ENCODE measurements around the gene SNAP29.

Gene SNAP29

GRCh38 chr22:20875296-20875695 is 16.5 kb downstream of the SNAP29 start:
- in situ Hi-C loops (cut with HindIII; ENCODE audit: low sequenced_read_pairs), result no loop called here
- no peak for TF ChIP-seq CTCF (IDR thresholded peaks at IDR 0.05; ENCODE audit: low read depth, low read length, missing control alignments)
- no peak for DNase-seq (ENCODE audit: low read depth)
- H3K4me3 ChIP-seq (ENCODE audit: low read depth, low read length), result no peak overlapping the region

DNA sequence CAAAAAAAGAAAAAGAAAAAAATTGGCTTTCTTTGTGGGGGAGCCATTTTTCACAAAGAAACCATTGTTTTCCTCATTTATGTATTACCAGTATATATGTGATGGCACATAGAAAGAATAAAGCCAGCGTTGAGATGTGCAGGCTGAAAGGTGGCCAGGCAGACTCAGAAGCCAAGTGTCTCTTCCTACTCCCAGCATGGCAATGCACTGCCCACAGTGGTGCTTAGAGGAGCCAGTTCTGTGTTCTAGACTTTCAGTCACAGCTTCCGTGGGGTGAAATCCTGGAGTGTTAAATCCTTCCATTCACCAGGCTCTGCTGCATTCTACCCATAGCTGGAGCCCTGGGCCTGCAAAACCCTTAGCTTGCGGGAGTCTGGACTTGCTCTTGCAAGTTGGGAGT is 18.9 kb downstream of the SNAP29 start:
- H3K4me3 ChIP-seq (ENCODE audit: low read depth, low read length), result no peak overlapping the region
- TF ChIP-seq CTCF (IDR thresholded peaks at IDR 0.05; ENCODE audit: low read depth, low read length, missing control alignments), result no peak
- in situ Hi-C loops (cut with HindIII; ENCODE audit: low sequenced_read_pairs), result no loop called here
- no peak for DNase-seq (ENCODE audit: low read depth)

DNA sequence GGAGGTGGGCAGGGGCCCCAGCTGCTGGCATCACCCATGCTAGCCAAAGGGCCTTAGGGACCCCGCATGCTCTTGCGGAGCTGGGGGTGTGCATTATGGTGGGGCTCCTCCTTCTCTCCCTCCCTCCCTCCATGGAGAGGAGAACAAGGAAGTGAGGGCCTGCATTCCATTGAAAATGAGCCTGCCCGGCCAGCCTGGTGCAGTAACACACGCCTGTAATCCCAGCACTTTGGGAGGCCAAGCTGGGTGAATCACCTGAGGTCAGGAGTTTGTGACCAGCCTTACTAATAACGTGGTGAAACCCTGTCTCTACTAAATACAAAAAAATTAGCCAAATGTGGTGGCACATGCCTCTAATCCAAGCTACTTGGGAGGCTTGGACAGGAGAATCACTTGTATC is 22.4 kb downstream of the SNAP29 start:
- no peak overlapping the region for H3K4me3 ChIP-seq (ENCODE audit: low read depth, low read length)
- TF ChIP-seq CTCF (IDR thresholded peaks at IDR 0.05; ENCODE audit: low read depth, low read length, missing control alignments), result no peak
- in situ Hi-C loops (cut with HindIII; ENCODE audit: low sequenced_read_pairs), result loop anchor here (10.0 kb wide), 1 partner anchor 104 kb away; the partner anchor contains the start of gene LZTR1
- DNase-seq (ENCODE audit: low read depth), result no peak

- no peak for DNase-seq (ENCODE audit: low read depth)
- in situ Hi-C loops (cut with HindIII; ENCODE audit: low sequenced_read_pairs), result loop anchor here (10.0 kb wide), 1 partner anchor 103 kb away; the partner anchor contains the start of gene LZTR1
- no peak overlapping the region for H3K4me3 ChIP-seq (ENCODE audit: low read depth, low read length)
- no peak for TF ChIP-seq CTCF (IDR thresholded peaks at IDR 0.05; ENCODE audit: low read depth, low read length, missing control alignments)
Observed at GRCh38 chr22:20881869-20882815, 23.3 kb downstream of the SNAP29 start.

DNA sequence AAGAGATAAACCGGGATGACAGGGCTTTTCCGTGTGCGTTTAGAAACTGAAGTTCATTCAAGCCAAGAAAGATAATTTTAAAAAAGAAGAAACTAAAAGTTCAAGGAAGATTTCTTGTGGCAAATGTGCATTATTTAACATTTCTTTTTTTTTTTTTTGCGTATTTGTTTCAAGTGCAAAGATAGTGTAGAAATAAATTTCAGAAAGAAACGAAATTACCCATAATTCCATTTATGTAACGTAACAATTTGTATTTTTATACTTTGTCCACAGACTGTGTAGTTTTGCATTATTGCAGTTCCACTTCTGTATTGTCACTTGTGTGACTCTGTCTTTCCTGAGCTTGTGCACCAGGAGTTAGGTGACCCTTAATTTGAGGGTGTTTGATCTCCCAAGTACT is 24.0 kb downstream of the SNAP29 start:
- in situ Hi-C loops (cut with HindIII; ENCODE audit: low sequenced_read_pairs), result loop anchor here (10.0 kb wide), 1 partner anchor 102 kb away; the partner anchor contains the start of gene LZTR1
- no peak overlapping the region for H3K4me3 ChIP-seq (ENCODE audit: low read depth, low read length)

GRCh38 chr22:20884454-20884853 is 25.6 kb downstream of the SNAP29 start:
- in situ Hi-C loops (cut with HindIII; ENCODE audit: low sequenced_read_pairs), result loop anchor here (10.0 kb wide), 1 partner anchor 100 kb away; the partner anchor contains the start of gene LZTR1
- no peak for DNase-seq (ENCODE audit: low read depth)
- no peak overlapping the region for H3K4me3 ChIP-seq (ENCODE audit: low read depth, low read length)
- TF ChIP-seq CTCF (IDR thresholded peaks at IDR 0.05; ENCODE audit: low read depth, low read length, missing control alignments), result no peak

More for the DNA sequence above, 24.0 kb downstream of the SNAP29 start:
- no peak for DNase-seq (ENCODE audit: low read depth)
- no peak for TF ChIP-seq CTCF (IDR thresholded peaks at IDR 0.05; ENCODE audit: low read depth, low read length, missing control alignments)

Measured in astrocyte of the cerebellum (primary cell).